A549 (cell line): ENCODE data around the gene NDUFV2.
"Not testable (repeated sequence)": the region's sequence is repeated elsewhere in the genome, so short reads cannot be mapped to it uniquely, and the experiment has no call there.

Source experiments
- CBX8 ChIP-seq: fragments of 200-600 bp; sonication (generic); IDR thresholded peaks from 2 replicates; pipeline ENCODE4 v1.6.1; 2016
- EP300 ChIP-seq, 2 experiments: fragments of >200 bp; sonication (Bioruptor Twin); formaldehyde crosslinking; IDR thresholded peaks; 2 replicates in 1 of 2; 3 replicates in 1 of 2; pipeline ENCODE4 v1.6.1; 2016 to 2017
- KDM1A ChIP-seq: fragments of 200-600 bp; sonication (generic); IDR thresholded peaks from 2 replicates; pipeline ENCODE4 v1.6.1; 2016; ENCODE audit warnings: low read depth, mild to moderate bottlenecking
- POLR2A ChIP-seq: IDR thresholded peaks from 2 replicates; pipeline ENCODE4 v1.6.1; 2012; ENCODE audit warnings: mild to moderate bottlenecking, low read length
- RCOR1 ChIP-seq: fragments of 150-350 bp; IDR thresholded peaks from 2 replicates; pipeline ENCODE4 v1.6.1; 2014; ENCODE audit warnings: antibody characterized with exemption, low read length, low read depth
- TF ChIP-seq, protein P1 (sequence below): fragments of >200 bp; sonication (Bioruptor Twin); formaldehyde crosslinking; IDR thresholded peaks from 3 replicates; pipeline ENCODE4 v1.5.1; 2016
- TF ChIP-seq, protein P2 (sequence below): fragments of 450-650 bp; IDR thresholded peaks from 2 replicates; pipeline ENCODE4 v1.6.1; 2014; ENCODE audit warnings: antibody characterized with exemption
- TF ChIP-seq, protein P3 (sequence below): IDR thresholded peaks from 2 replicates; pipeline ENCODE4 v1.6.1; 2012; ENCODE audit warnings: low read depth, borderline replicate concordance

DNA sequence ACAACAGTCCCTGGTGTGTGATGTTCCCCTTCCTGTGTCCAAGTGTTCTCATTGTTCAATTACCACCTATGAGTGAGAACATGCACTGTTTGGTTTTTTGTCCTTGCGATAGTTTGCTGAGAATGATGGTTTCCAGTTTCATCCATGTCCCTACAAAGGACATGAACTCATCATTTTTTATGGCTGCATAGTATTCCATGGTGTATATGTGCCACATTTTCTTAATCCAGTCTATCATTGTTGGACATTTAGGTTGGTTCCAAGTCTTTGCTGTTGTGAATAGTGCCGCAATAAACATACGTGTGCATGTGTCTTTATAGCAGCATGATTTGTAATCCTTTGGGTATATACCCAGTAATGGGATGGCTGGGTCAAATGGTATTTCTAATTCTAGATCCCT lies 63.4 kb downstream of the NDUFV2 start:
- not testable (repeated sequence) for TF ChIP-seq KDM1A; EP300 (IDR thresholded peaks at IDR 0.05); POLR2A; RCOR1; CBX8
- TF ChIP-seq, protein P1, sequence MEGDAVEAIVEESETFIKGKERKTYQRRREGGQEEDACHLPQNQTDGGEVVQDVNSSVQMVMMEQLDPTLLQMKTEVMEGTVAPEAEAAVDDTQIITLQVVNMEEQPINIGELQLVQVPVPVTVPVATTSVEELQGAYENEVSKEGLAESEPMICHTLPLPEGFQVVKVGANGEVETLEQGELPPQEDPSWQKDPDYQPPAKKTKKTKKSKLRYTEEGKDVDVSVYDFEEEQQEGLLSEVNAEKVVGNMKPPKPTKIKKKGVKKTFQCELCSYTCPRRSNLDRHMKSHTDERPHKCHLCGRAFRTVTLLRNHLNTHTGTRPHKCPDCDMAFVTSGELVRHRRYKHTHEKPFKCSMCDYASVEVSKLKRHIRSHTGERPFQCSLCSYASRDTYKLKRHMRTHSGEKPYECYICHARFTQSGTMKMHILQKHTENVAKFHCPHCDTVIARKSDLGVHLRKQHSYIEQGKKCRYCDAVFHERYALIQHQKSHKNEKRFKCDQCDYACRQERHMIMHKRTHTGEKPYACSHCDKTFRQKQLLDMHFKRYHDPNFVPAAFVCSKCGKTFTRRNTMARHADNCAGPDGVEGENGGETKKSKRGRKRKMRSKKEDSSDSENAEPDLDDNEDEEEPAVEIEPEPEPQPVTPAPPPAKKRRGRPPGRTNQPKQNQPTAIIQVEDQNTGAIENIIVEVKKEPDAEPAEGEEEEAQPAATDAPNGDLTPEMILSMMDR = not testable (repeated sequence)
- TF ChIP-seq, protein P2, sequence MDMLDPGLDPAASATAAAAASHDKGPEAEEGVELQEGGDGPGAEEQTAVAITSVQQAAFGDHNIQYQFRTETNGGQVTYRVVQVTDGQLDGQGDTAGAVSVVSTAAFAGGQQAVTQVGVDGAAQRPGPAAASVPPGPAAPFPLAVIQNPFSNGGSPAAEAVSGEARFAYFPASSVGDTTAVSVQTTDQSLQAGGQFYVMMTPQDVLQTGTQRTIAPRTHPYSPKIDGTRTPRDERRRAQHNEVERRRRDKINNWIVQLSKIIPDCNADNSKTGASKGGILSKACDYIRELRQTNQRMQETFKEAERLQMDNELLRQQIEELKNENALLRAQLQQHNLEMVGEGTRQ = not testable (repeated sequence)
- TF ChIP-seq, protein P3, sequence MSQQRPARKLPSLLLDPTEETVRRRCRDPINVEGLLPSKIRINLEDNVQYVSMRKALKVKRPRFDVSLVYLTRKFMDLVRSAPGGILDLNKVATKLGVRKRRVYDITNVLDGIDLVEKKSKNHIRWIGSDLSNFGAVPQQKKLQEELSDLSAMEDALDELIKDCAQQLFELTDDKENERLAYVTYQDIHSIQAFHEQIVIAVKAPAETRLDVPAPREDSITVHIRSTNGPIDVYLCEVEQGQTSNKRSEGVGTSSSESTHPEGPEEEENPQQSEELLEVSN = not testable (repeated sequence)
